GM18498 (cell line): ENCODE data around the gene HSD17B7.
"Not testable (repeated sequence)": the region's sequence is repeated elsewhere in the genome, so short reads cannot be mapped to it uniquely, and the experiment has no call there.

ENCODE experiments used
- ATAC-seq: cut with Tn5 transposase; IDR thresholded peaks from one replicate; pipeline ENCODE4 v1.9.1; 2021; ENCODE audit warnings: mild to moderate bottlenecking, moderate library complexity; ENCODE audit not compliant: unreplicated experiment

The HSD17B7 gene

GRCh38 chr1:162807503-162807902 lies 17.0 kb downstream of the HSD17B7 start:
- not testable (repeated sequence) for ATAC-seq

DNA sequence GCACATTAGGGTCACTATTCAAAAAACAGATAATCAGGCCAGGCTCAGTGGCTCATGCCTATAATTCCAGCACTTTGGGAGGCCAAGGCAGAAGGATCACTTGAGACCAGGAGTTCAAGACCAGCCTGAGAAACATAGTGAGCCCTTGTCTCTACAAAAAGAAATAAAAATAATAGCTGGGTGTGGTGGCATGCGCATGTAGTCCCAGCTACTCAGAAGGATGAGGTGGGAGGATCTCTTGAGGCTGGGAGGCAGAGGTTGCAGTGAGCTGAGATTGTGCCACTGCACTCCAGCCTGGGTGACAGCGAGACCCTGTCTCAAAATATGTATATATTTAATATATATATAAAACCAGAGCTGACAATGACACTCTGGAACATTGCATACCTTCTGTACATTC lies 21.9 kb downstream of the HSD17B7 start:
- ATAC-seq = not testable (repeated sequence)

- not testable (repeated sequence) for ATAC-seq
These were observed 27.6 kb downstream of the HSD17B7 start for GRCh38 chr1:162818136-162818535.

DNA sequence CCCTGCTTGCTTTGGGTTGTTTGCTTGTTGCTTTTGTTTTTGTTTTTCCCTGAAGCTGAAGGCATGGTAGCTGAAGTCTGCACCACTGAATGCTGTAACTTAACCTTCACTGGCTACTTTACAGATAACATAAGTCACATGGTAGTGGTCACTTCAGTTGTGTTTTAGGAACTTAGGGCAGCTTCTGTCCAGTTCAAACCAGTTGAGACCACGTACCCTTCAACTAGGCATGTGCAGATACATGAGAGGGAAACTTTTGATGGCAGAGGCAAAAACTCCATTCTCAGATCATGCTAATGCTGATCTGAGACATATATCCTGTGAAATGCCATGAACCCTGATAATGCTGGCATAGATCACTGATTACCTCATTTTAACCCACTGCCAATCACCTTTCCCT lies 28.2 kb downstream of the HSD17B7 start:
- not testable (repeated sequence) for ATAC-seq

GRCh38 chr1:162822391-162823200 lies 32.1 kb downstream of the HSD17B7 start:
- ATAC-seq = peak; percentile 52

GRCh38 chr1:162823231-162823630 lies 32.7 kb downstream of the HSD17B7 start:
- ATAC-seq = no peak

DNA sequence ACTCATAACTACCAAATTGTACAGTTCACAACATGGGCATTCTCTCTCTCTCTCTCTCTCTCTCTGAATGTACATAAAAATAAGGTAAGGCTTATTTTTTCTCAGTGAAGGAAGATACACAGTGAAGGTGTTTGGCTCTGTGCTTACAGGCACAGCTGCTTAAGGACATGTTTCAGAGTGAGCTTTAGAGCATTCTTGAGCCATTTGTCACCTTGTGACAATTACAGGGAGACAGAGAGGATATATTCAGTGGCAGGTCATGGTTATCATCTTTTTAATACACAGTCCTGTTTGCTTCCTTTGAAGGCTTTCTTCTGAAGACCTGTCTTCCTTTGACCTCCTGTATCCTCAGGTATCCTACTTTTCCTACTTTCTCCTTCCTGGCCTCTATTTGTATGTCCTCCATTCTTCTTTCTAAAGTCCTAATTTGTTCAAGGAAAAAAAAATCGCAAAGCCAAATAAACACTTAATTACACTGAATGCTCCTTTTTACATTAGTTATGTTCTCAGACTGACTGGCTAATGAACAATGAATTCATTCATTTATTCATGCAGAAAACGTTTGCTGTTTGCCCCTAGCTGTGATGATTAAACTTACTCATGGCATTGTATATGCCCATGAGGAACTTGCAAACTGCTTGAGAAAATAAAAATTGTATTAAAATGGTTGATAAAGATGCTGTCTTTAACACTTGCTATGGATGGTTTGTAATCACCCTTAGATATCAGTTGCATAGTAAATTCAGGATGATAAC lies 33.4 kb downstream of the HSD17B7 start:
- no peak for ATAC-seq

DNA sequence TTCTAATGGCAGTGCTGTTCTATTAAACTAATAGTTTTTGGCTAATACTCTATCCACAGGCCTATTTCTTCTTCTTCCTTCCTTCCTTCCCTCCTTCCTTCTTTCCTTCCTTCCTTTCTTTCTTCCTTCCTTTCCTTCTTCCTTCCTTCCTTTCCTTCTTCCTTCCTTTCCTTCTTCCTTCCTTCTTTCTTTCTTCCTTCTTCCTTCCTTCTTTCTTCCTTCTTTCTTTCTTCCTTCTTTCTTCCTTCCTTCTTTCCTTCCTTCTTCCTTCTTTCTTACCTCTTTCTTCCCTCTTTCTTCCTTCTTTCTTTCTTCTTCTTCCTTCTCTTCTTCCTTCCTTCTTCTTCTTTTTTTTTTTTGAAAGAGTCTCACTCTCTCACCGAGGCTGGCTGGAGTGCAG lies 38.8 kb downstream of the HSD17B7 start:
- no peak for ATAC-seq

GRCh38 chr1:162832470-162832869 lies 42.0 kb downstream of the HSD17B7 start:
- ATAC-seq = no peak

DNA sequence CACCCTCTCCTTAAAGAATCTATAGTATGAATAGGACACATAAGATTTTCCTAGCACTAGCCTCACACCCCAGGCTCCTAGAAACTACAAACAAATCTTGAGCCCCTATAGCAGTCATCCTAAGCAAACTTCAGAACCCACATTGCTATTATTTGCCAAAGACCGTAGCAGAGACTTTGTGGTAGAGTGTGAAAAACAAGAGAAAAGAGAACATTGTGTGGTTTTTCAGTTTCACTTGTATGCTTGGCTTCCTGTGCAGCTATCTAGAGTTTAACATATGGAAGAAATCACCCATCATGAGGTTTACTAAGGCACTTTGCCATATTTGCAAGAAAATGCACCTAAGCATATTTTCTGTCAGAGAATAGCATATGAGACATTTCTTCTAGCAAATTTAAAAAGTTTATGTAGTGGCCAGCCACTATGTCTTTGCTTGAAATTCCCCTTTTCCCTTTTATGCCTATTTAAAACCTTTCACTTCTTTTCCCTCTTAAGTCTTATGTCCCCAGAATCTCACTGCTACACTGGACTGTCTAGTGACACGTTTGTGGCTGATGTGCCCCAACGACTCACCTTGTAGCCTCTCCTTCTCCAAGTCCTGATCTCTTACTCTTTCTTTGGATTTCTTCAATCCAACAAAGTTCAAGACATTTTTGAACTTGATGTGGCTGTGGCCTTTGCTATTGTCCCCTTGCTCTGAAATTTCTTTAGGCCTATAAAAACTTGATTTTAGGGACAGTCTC lies 44.8 kb downstream of the HSD17B7 start:
- peak; percentile 92 for ATAC-seq

DNA sequence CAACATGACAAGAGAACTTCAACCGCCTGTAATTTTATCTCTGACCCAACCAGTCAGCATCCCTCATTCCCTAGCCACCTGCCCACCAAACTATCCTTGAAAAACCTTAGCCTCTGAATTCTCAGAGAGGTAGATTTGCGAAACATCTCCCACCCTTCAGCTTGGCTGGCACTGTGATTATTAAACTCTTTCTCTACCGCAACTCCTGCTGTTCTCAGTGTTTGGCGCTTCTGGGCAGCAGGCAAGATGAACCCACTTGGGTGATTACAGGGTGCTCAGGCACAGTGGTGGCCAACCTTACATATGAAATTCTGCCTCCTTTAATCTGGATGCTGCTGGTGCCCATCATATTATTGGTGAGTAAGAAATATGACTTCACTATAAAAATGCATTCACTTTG lies 48.4 kb downstream of the HSD17B7 start:
- no peak for ATAC-seq

- no peak for ATAC-seq
These were observed 49.8 kb downstream of the HSD17B7 start for GRCh38 chr1:162840250-162840839.

DNA sequence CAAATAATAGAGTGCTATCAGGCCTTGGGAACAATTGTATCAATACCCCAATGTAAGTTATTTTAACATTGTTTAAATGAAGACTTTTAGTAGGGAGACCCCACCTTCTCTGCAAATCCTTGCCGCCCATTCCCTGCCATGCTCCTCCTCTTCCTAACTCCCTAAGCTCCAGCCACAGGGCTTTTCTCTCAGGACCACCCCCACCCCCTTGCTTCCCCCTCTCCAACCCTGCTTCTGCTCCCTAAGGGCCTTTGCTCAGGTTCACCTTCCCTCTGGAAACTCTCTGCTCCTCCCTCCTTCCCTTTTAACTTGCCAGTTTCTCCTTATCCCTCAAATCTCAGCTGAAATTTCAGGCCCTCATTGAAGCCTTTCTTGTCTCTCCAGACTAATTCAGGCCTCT lies 53.7 kb downstream of the HSD17B7 start:
- no peak for ATAC-seq

GRCh38 chr1:162846256-162847212 lies 56.0 kb downstream of the HSD17B7 start:
- no peak for ATAC-seq

DNA sequence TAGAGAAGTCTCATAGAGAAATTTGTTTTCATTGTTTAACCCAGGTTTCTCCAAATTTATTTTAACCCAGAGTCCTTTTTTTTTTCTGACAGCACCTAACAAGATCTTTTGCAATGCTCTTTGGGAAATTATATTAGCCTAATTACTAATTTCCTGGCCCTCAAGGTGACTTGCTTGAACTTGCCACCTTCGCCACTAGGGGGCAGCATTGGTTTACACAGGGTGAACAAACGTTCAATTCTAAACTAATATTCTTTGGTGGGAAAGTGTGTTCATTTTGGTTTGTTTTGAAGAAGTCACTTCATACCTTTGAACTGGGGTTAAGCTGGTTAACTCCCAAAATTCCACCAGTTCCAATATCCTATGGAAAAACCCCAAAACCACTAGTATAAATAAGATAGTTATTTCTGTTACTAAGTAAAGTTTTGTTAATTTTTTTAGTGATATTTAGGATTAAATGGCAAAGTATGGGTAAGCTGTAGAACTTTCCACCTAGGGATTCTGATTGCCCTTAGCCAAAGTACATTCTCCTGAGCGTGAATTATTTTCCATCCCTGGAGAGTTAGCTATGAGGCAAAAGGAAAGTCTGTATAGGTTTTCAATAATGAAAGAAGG lies 57.4 kb downstream of the HSD17B7 start:
- ATAC-seq = no peak

- ATAC-seq = no peak
These were observed 59.2 kb downstream of the HSD17B7 start for GRCh38 chr1:162849711-162850110.

DNA sequence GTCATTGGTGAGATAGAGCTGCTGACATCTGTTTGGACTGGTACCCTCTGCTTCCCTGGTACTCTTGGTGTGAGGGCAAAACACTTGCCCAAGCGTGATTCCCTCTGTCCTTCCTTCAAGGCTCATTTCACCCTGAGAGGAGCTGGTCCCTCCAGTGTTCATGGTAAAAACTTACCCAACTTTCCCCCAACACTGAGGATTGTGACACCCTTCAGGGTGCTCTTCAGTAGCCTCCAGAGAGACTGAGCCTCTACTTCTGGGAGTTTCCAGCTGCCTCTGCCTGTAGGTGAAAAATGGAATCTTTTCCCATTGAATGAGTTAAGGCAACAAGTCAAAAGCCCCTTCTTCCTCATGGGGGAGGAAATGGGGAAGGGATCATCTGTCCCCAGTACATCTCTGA lies 60.8 kb downstream of the HSD17B7 start:
- no peak for ATAC-seq

DNA sequence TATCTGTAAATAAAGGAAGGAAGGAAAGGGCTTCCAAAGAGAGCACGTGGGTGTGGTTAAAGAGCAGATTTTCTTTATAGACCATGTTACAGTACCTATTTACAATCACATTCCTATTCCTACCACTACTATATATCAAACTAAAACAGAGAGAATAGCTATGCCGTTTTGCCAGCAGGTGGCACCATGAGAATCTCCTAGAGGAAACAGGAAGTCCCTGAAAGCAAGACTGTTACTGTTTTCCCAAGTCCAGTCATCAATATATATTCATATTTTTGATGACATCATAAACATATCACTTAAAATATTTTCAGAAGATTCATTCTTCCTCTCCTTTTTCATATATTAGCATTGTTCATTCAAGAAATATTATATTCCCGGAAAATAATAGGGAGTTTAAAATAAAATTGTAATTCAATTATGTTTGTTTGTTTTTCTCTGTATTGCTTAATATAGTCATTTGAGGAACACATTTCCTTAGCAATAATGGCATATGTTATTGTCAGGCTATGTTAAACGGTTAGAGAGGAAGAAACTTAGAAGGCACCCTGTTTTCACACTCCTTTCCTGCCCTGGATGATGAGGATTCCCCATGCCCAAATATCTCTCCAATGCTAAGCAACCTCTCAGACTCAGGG lies 63.9 kb downstream of the HSD17B7 start:
- peak; percentile 79 for ATAC-seq
